Activated CD4-positive, CD25-positive, alpha-beta regulatory T cell treated with anti-CD3 and anti-CD28 coated beads, Interleukin-2, amount 50 U/mL, for 72 hours (primary cell): ENCODE results near the gene ASXL1.

Source experiments
- DNase-seq: peaks from one replicate; pipeline ENCODE4 v3.0.0; 2021

The ASXL1 gene

DNA sequence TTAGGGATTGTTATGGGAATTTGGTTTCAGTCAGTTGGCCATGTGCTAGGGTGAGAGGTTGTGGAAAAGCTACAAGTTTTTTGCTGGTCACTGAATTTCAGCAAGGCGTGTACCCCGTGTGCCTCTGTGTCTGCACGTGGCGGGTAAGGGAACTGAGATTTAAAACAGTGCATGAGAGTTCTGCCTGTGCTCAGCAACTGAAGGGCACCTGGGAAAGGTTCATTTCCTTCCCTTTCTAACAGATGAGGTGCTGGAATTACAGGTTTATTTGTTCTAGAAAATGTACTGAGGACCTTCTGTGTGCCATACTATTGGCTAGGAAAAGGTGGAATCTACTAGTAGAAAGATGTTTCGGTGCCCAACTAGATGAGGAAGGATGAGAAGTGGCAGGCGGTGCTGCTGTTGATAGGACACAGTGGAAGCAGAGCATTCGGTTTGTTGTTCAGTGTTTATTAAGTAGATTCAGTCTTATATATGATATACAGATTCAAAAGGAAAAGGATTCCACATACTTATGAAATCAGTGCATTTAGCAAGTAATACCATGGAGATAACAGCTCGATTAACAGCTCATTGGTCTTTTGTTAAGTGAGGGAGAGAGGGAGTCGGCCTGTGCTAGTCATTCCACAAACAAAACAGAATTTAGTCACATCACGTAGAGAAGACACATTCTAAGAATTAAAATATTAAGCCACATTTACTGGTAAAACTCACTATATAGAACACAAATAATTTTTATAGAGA lies 84.7 kb downstream of the ASXL1 start:
- DNase-seq: no peak

DNA sequence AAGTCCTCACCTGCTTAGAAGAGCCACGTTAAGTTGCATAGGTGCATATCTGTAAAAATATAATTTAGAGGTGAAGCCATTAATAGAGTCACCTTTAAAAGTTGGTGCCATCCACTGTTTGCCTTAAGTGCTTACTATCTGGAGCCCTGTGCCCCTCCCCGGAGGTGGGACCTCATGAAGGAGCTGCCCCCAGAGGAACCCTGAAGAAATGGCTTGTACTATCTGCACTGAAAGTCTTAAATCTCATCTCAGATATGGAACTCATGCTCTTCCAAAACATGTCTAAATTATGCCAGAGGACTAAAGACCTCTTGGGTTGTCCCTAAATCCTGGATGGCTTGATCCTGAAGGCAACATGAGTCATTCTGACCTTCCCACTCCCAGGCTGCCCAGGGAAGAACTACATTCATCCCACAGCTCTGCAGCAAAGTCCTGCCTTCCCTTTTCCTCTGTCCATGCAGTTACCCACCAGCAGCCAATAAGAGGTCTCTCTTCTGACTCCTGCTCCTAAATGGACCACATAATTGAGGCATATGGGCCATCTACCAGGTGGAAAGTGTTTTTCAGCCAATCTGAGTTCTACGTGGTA lies 85.3 kb downstream of the ASXL1 start:
- no peak for DNase-seq

- DNase-seq: no peak
Observed at GRCh38 chr20:32444474-32445220, 86.5 kb downstream of the ASXL1 start.

GRCh38 chr20:32445539-32446273 lies 87.6 kb downstream of the ASXL1 start:
- no peak for DNase-seq

GRCh38 chr20:32446301-32447100 lies 88.4 kb downstream of the ASXL1 start:
- DNase-seq: no peak

- DNase-seq: no peak
Observed at GRCh38 chr20:32447136-32448027, 89.3 kb downstream of the ASXL1 start.

- no peak for DNase-seq
Observed at GRCh38 chr20:32448306-32449056, 90.3 kb downstream of the ASXL1 start.

DNA sequence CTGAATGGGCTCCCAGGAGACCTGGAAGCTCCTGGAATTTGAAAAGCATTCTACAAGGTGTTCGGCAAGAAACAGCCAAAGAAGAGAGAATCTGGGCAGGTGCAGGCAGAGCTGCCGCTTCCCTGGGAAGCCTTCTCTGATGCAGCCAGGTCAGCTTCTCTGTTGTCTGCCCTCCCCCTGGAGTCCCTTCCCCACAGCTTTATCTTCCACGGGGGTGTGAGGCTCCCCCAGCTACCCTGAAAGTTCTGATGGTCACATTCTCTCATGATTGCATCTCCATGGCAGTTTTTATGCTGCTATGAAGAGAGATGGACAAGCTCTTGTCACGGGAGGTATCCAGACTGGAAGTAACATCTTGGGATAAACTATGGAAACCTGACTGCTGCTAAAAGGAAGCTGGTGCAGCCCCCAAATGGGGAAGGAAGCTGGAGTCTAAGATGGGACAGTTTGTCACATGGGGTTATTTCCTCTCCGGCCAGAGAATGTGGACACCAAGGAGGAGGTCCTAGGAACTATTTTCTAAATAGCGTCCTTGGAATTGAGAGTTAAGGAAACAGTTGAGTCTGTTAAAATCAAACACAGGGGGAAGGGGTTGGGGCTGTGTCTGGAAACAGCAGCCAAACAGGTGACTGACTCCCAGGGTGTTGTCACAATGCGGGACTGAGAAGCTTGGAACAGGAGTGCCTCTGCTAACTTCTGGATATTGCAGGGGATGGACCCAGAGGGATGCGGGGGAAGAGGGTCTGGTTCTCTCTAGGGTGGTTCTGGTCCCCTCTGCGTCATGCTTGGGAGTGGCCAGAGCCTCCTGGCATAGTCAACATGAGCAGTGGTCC lies 91.1 kb downstream of the ASXL1 start:
- no peak for DNase-seq

DNA sequence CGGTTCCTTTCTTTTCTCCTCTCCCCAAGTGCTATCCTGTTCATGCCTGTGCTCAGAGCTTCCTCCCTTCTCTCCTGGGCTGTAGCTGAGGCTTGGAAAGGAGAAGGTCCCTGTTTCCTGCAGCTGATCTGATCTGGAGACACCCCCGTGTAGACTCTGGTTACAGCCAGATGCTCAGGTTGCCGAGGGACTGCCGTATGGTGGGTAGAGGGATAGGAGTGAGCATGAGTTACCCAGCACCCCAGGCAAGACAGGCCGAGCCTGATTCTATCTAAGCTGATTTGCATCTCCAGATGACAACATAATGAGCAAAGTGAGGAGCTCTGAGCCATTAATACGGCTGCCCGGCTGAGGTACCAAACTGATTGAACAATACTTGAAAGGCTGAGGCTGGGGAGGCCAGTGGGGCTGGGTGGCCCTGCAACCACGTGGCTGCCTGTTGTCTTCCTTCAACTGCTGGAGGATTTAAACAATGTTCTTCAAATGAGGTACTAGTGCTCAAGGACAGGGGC lies 91.8 kb downstream of the ASXL1 start:
- DNase-seq: no peak

- no peak for DNase-seq
Observed at GRCh38 chr20:32450484-32451061, 92.4 kb downstream of the ASXL1 start.

DNA sequence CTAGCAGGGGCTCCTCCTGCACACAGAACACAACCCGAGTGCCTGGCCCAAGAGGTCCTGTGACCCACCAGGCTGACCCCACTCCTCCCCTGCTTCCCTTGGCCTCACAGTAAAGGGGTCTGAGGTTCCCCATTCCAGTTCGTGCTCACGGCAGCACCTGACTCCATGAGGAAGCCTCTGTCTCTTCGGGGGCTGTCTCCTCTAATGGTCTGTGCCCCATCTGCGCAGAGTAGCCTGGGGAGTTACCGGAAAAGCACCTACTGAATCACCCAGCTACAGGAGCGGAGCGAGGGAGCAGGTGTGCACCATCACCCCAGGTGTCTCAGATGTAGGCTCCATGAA lies 93.2 kb downstream of the ASXL1 start:
- no peak for DNase-seq

- no peak for DNase-seq
Observed at GRCh38 chr20:32451682-32452461, 93.7 kb downstream of the ASXL1 start.

DNA sequence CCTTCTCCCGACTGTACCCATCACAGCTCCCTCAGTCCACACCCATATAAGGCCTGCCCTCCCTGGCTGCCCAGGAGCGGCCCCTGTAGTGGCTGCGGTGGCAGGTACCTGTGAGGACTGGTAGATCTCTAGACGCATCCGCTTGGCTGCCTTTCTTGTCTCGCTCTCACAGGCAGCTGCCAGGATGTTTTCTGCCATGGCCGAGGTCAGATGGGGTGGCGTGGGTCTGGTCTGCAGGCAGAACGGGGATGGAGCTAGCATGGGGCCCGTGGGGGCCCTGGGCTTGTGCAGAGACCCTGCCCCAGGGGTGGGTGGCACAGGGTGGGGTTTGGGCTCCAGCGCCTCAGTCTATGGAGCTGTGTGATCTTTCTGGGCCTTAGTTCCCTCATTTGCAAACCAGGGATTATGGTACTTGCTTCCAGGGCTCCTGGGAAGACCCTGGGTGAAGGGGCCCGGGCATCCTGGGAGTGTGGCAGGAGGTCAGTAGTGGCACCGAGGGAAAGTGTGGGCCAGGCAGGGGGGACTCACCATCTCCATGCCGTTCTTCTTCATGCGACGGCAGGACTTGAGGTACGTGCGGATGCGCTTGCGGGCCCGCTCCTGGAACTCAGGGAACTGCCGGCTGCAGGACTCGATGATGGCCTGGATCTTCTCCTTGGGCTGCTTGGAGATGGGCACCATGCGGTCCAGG lies 94.8 kb downstream of the ASXL1 start:
- DNase-seq: no peak

DNA sequence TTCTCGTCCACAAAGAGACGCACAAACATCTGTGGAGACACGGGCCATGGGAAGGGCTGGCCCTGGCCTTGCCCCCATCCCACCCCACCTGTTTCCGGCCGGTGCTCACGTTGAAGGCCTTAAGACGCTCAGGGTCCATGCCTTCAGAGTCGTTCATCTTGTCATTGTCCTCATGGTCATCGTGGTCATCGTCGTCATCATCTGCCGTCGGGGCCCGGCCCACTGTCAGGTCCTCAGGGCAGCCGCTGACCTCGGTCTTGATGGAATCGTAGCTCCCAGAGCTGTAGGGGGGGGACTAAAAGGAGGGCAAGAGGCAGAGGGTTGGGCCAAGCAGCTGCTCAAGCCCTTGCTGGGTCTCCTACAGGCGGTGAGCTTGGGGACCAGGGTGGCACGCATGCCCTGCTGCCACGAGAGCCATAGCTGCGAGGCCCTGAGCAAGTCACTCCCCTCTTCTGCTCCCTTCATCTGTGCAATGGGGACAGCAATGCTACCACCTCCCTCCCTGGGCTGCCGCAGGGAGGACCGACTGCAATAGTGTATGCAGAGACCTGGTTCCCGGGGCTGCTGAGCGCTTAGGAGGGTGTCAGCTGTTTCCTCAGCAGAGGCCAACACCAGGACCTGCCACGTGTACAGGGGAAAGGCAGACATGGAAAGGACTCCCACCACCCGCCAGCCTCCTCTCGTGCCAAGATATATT lies 95.5 kb downstream of the ASXL1 start:
- no peak for DNase-seq

- DNase-seq: no peak
Observed at GRCh38 chr20:32454164-32455145, 96.3 kb downstream of the ASXL1 start.
